ENCODE measurements around the gene MPZL2.
A peak's percentile ranks its signal among the peaks of the same experiment; 100 is the strongest.

The MPZL2 gene

DNA sequence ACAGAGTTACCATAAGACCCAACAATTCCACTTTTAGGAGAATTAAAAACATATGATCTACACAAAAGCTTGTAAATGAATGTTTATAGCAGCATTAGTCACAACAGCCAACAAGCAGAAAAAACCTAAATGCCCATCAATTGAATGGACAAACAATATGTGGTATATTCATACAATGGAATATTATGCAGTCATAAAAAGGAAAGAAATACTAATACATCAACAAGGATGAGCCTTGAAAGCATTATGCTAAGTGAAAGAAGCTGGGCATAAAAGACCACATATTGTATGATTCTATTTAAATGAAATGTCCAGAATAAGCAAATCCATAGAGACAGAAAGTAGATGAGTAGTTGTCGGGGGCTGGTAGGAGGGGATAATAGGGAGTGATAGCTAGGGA lies 5.0 kb downstream of the MPZL2 start:
- DNase-seq (ENCODE audit: extremely low spot score) = no peak
- POLR2A ChIA-PET = no interaction called here

DNA sequence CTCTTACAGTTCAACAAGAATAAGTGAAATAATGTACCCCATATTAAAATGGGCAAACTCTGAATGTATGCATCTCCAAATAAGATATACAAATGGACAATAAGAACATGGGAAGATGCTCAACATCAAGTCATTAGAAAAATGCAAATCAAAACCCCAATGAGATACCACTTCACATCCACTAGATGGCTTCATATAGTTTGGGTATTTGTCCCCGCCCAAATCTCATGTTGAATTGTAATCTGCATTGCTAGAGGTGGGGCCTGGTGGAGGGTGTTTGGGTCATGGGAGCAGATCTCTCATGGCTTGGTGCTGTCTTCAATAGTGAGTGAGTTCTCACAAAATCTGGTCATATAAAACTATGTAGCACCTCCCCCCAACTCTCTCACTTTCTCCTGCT lies 5.7 kb downstream of the MPZL2 start:
- POLR2A ChIA-PET = no interaction called here
- TF ChIP-seq HDGF (IDR thresholded peaks at IDR 0.05; ENCODE audit: borderline replicate concordance) (no peak), FOXA1 (IDR thresholded peaks at IDR 0.05) (no peak), ELF4 (IDR thresholded peaks at IDR 0.05) (no peak), FOXM1 (IDR thresholded peaks at IDR 0.05; ENCODE audit: borderline replicate concordance) (no peak), LEF1 (IDR thresholded peaks at IDR 0.05; ENCODE audit: borderline replicate concordance) (no peak), ZNF384 (IDR thresholded peaks at IDR 0.05) (no peak), SUZ12 (IDR thresholded peaks at IDR 0.05) (no peak), ARNT (IDR thresholded peaks at IDR 0.05) (no peak), BHLHE40 (IDR thresholded peaks at IDR 0.05; ENCODE audit: borderline replicate concordance) (no peak), TARDBP (IDR thresholded peaks at IDR 0.05) (no peak), SP1 (IDR thresholded peaks at IDR 0.05) (no peak), CTBP1 (IDR thresholded peaks at IDR 0.05; ENCODE audit: borderline replicate concordance) (no peak)
- TF ChIP-seq, protein P1, sequence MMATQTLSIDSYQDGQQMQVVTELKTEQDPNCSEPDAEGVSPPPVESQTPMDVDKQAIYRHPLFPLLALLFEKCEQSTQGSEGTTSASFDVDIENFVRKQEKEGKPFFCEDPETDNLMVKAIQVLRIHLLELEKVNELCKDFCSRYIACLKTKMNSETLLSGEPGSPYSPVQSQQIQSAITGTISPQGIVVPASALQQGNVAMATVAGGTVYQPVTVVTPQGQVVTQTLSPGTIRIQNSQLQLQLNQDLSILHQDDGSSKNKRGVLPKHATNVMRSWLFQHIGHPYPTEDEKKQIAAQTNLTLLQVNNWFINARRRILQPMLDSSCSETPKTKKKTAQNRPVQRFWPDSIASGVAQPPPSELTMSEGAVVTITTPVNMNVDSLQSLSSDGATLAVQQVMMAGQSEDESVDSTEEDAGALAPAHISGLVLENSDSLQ (IDR thresholded peaks at IDR 0.05) = no peak
- no peak for DNase-seq (ENCODE audit: extremely low spot score)
- CTCF ChIA-PET = no interaction called here

More for the DNA sequence above, 5.0 kb downstream of the MPZL2 start:
- no peak for TF ChIP-seq NFRKB (IDR thresholded peaks at IDR 0.05)
- CTCF ChIA-PET = no interaction called here

DNA sequence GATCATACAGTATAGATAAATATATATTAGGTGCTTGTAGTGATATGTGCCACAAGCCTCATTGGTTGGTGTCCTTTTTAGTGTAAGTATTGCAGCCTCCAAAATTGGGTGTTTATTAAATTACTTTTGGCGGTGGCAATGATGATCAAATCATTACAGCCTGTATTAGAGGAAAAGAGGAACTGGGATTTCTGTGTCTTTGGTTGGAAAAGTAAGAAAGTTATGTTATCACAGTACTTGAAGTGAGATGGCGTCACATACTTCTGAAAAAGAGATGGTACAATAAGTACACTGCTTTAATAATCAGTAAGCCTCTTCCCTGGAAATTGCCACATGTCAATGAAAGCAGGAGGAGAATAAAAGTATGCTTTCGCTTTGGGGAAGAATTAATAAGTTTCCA lies 11.4 kb downstream of the MPZL2 start:
- ChIA-PET CTCF (no interaction called here), POLR2A (interaction anchor here (1.0 kb wide), 1 partner anchor 25 kb away, joined by 3 read pairs; no protein-coding TSS in a partner anchor)
- no peak for DNase-seq (ENCODE audit: extremely low spot score)
- TF ChIP-seq FOXM1 (IDR thresholded peaks at IDR 0.05; ENCODE audit: borderline replicate concordance) (no peak), NFRKB (IDR thresholded peaks at IDR 0.05) (no peak), ARNT (IDR thresholded peaks at IDR 0.05) (no peak), FOXA1 (IDR thresholded peaks at IDR 0.05) (no peak), SUZ12 (IDR thresholded peaks at IDR 0.05) (no peak)

GRCh38 chr11:118251858-118252652 lies 12.0 kb downstream of the MPZL2 start, which contains the start of gene MPZL3:
Gene MPZL3 (minus strand): TSS chr11:118252365. CDS start chr11:118252294, 71 bp downstream.
- ChIA-PET CTCF (no interaction called here), POLR2A (interaction anchor here (1.0 to 1.2 kb wide), 4 partner anchors 9 to 26 kb away, joined by 3 to 6 read pairs (median 4); no protein-coding TSS in a partner anchor)
- TF ChIP-seq ARNT (IDR thresholded peaks at IDR 0.05) = no peak
- no peak for TF ChIP-seq ZNF384 (IDR thresholded peaks at IDR 0.05)
- no peak for TF ChIP-seq BHLHE40 (IDR thresholded peaks at IDR 0.05; ENCODE audit: borderline replicate concordance)
- TF ChIP-seq FOXA1 (IDR thresholded peaks at IDR 0.05) = no peak
- TF ChIP-seq SP1 (IDR thresholded peaks at IDR 0.05) = no peak
- TF ChIP-seq CTBP1 (IDR thresholded peaks at IDR 0.05; ENCODE audit: borderline replicate concordance) = peak; percentile 81
- TF ChIP-seq FOXK2 (IDR thresholded peaks at IDR 0.05) = no peak
- TF ChIP-seq HDGF (IDR thresholded peaks at IDR 0.05; ENCODE audit: borderline replicate concordance) = no peak
- TF ChIP-seq NFRKB (IDR thresholded peaks at IDR 0.05) = peak; percentile 62
- no peak for TF ChIP-seq TARDBP (IDR thresholded peaks at IDR 0.05)
- TF ChIP-seq L3MBTL2 (conservative IDR thresholded peaks at IDR 0.05) = peak; percentile 62
- TF ChIP-seq LEF1 (IDR thresholded peaks at IDR 0.05; ENCODE audit: borderline replicate concordance) = no peak
- TF ChIP-seq ELF4 (IDR thresholded peaks at IDR 0.05) = peak; percentile 61
- TF ChIP-seq SUZ12 (IDR thresholded peaks at IDR 0.05) = no peak
- TF ChIP-seq FOXM1 (IDR thresholded peaks at IDR 0.05; ENCODE audit: borderline replicate concordance) = peak; percentile 81
- TF ChIP-seq, protein P1 (IDR thresholded peaks at IDR 0.05) = no peak
- peak; percentile 85 for DNase-seq (ENCODE audit: extremely low spot score)

GRCh38 chr11:118247041-118247440 lies 17.1 kb downstream of the MPZL2 start:
- TF ChIP-seq ZNF384 (IDR thresholded peaks at IDR 0.05) = no peak
- TF ChIP-seq ELF4 (IDR thresholded peaks at IDR 0.05) = no peak
- TF ChIP-seq SP1 (IDR thresholded peaks at IDR 0.05) = no peak
- POLR2A ChIA-PET = no interaction called here
- no peak for DNase-seq (ENCODE audit: extremely low spot score)
- CTCF ChIA-PET = no interaction called here

GRCh38 chr11:118245936-118246562 lies 18.0 kb downstream of the MPZL2 start:
- POLR2A ChIA-PET = no interaction called here
- no peak for TF ChIP-seq L3MBTL2 (conservative IDR thresholded peaks at IDR 0.05)
- TF ChIP-seq NFRKB (IDR thresholded peaks at IDR 0.05) = no peak
- TF ChIP-seq ZNF384 (IDR thresholded peaks at IDR 0.05) = no peak
- no peak for TF ChIP-seq CTBP1 (IDR thresholded peaks at IDR 0.05; ENCODE audit: borderline replicate concordance)
- no peak for TF ChIP-seq LEF1 (IDR thresholded peaks at IDR 0.05; ENCODE audit: borderline replicate concordance)
- no peak for TF ChIP-seq SP1 (IDR thresholded peaks at IDR 0.05)
- no peak for TF ChIP-seq ARNT (IDR thresholded peaks at IDR 0.05)
- no peak for TF ChIP-seq TARDBP (IDR thresholded peaks at IDR 0.05)
- TF ChIP-seq ELF4 (IDR thresholded peaks at IDR 0.05) = no peak
- no peak for TF ChIP-seq HDGF (IDR thresholded peaks at IDR 0.05; ENCODE audit: borderline replicate concordance)
- no peak for TF ChIP-seq SUZ12 (IDR thresholded peaks at IDR 0.05)
- no peak for TF ChIP-seq FOXM1 (IDR thresholded peaks at IDR 0.05; ENCODE audit: borderline replicate concordance)
- no peak for TF ChIP-seq FOXK2 (IDR thresholded peaks at IDR 0.05)
- TF ChIP-seq BHLHE40 (IDR thresholded peaks at IDR 0.05; ENCODE audit: borderline replicate concordance) = no peak
- TF ChIP-seq, protein P1 (IDR thresholded peaks at IDR 0.05) = no peak
- TF ChIP-seq FOXA1 (IDR thresholded peaks at IDR 0.05) = no peak
- DNase-seq (ENCODE audit: extremely low spot score) = no peak
- CTCF ChIA-PET = no interaction called here

Measured in HEK293T (cell line).